ENCODE data around the gene REC114.
A peak's percentile ranks its signal among the peaks of the same experiment; 100 is the strongest.

The REC114 gene

DNA sequence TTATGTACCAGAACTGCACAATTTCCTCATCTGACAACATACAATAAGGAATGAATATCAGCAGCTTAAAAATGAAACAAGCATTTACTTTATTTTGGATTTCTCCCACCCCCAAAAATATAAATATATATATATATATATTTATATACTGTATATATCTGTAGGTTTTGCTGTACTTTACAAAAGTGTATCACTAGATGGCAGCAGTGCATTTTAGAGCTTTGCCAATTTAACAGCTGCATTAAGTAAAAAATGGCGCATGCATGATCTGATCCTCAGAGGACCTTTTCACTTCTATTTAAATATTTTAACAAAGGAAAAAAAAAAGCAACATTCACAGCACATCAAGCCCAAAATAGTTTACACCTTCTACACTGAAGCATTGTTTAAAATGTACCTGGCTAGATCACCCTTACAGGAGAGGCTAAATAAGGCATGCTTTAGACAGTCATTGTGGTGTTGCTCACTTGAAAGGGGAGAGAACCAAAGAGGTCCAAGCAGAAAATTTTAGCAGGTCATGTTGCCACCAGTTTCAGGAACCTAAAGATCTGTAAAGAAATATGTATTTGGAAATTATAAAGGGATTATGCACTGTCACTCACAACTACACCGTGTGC lies 117.6 kb downstream of the REC114 start:
- no peak for TF ChIP-seq SIN3A (IDR thresholded peaks at IDR 0.05; ENCODE audit: borderline replicate concordance, insufficient read depth, low read length)

DNA sequence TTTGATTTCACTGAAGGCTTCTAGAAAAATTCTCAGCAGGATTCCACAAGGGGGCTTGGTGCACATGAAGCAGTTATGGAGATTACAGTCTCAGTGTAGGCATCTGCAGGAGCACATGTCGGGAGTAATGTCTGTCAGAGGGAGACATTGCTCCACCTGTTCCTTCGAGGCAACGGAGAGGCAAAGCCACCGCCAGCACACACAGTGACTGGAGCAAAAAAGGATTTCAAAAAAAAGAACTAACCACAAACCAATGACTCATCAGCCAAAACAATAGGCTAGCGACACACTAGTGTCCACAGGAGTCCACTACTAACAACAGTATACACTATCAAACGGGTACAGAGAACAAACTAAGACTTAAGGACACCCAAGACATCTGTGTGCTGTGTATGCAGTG lies 121.3 kb downstream of the REC114 start:
- TF ChIP-seq TAF1 (IDR thresholded peaks at IDR 0.05; ENCODE audit: borderline replicate concordance, insufficient read depth, low read length), result no peak
- TF ChIP-seq, protein P1, sequence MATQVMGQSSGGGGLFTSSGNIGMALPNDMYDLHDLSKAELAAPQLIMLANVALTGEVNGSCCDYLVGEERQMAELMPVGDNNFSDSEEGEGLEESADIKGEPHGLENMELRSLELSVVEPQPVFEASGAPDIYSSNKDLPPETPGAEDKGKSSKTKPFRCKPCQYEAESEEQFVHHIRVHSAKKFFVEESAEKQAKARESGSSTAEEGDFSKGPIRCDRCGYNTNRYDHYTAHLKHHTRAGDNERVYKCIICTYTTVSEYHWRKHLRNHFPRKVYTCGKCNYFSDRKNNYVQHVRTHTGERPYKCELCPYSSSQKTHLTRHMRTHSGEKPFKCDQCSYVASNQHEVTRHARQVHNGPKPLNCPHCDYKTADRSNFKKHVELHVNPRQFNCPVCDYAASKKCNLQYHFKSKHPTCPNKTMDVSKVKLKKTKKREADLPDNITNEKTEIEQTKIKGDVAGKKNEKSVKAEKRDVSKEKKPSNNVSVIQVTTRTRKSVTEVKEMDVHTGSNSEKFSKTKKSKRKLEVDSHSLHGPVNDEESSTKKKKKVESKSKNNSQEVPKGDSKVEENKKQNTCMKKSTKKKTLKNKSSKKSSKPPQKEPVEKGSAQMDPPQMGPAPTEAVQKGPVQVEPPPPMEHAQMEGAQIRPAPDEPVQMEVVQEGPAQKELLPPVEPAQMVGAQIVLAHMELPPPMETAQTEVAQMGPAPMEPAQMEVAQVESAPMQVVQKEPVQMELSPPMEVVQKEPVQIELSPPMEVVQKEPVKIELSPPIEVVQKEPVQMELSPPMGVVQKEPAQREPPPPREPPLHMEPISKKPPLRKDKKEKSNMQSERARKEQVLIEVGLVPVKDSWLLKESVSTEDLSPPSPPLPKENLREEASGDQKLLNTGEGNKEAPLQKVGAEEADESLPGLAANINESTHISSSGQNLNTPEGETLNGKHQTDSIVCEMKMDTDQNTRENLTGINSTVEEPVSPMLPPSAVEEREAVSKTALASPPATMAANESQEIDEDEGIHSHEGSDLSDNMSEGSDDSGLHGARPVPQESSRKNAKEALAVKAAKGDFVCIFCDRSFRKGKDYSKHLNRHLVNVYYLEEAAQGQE (IDR thresholded peaks at IDR 0.05; ENCODE audit: insufficient read depth in 1 of 2, low read depth in 2 of 2, low read length in 2 of 2), result no peak
- peak; percentile 76; the same call in 1 of the 2 replicates for TF ChIP-seq SIN3A (IDR thresholded peaks at IDR 0.05; ENCODE audit: borderline replicate concordance, insufficient read depth, low read length)
- no peak for TF ChIP-seq POLR2AphosphoS5 (IDR thresholded peaks at IDR 0.05; ENCODE audit: low read depth, low read length)
- no peak for TF ChIP-seq FOXP2 (optimal IDR thresholded peaks at IDR 0.05; ENCODE audit: borderline replicate concordance, extremely low read depth, extremely low read length, insufficient read depth)

DNA sequence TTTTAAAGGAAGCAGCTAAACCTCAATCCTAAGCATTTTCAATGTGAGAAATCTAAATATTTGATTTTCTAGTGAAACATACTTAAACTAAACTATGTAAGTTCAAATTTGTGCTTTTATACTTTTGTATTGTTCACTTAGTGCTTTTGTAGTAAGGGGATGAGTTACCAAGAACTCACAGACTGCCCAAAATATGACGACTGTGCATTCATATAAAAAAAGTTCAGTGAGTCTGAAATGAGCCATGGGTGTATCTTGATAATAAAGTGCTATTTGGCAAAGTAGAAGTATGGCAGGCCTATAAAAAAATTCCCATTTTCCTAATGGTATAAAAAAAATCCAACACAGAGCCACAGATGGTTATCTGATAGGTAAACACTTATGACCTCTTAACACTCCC lies 124.1 kb downstream of the REC114 start:
- TF ChIP-seq FOXP2 (optimal IDR thresholded peaks at IDR 0.05; ENCODE audit: borderline replicate concordance, extremely low read depth, extremely low read length, insufficient read depth), result no peak
- no peak for TF ChIP-seq SIN3A (IDR thresholded peaks at IDR 0.05; ENCODE audit: borderline replicate concordance, insufficient read depth, low read length)
- TF ChIP-seq TAF1 (IDR thresholded peaks at IDR 0.05; ENCODE audit: borderline replicate concordance, insufficient read depth, low read length), result no peak
- TF ChIP-seq POLR2AphosphoS5 (IDR thresholded peaks at IDR 0.05; ENCODE audit: low read depth, low read length), result no peak
- TF ChIP-seq, protein P1 (IDR thresholded peaks at IDR 0.05; ENCODE audit: insufficient read depth in 1 of 2, low read depth in 2 of 2, low read length in 2 of 2), result no peak

DNA sequence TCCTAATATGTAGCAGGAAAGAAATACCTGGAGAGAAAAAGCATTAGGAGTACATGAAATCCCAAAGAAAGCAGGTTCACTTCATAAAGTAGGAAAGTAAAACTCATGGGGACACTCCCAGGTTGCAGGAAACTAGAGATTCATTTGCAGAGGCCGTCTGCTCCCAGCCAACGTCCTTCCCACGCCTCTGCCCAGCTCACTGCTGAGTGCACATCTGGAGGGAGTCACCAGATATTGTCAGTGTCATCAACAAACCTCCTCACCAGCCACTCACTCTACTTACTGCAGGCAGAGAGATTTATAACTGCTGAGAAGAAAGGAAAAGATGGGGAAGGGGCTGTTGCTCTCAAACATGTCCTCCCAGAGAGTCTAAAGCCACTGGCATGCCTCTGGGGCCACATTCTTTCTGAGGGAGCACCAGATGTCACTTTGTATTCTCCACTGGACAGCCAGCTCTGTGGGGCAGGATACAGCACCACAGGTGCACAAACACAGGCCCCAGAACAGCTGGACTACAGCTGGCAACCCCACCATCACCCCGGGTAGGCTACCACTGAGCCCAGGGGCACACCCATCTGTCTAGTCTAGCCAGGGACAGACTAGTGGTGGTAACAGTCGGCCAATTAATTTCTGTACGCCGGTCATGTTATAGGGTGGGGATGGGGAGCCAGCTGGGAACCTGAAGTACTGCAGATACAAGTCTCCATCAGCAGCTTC lies 125.8 kb downstream of the REC114 start:
- TF ChIP-seq TAF1 (IDR thresholded peaks at IDR 0.05; ENCODE audit: borderline replicate concordance, insufficient read depth, low read length), result no peak
- no peak for TF ChIP-seq POLR2AphosphoS5 (IDR thresholded peaks at IDR 0.05; ENCODE audit: low read depth, low read length)
- no peak for TF ChIP-seq SIN3A (IDR thresholded peaks at IDR 0.05; ENCODE audit: borderline replicate concordance, insufficient read depth, low read length)
- TF ChIP-seq FOXP2 (optimal IDR thresholded peaks at IDR 0.05; ENCODE audit: borderline replicate concordance, extremely low read depth, extremely low read length, insufficient read depth), result no peak
- TF ChIP-seq, protein P1 (IDR thresholded peaks at IDR 0.05; ENCODE audit: insufficient read depth in 1 of 2, low read depth in 2 of 2, low read length in 2 of 2), result no peak

DNA sequence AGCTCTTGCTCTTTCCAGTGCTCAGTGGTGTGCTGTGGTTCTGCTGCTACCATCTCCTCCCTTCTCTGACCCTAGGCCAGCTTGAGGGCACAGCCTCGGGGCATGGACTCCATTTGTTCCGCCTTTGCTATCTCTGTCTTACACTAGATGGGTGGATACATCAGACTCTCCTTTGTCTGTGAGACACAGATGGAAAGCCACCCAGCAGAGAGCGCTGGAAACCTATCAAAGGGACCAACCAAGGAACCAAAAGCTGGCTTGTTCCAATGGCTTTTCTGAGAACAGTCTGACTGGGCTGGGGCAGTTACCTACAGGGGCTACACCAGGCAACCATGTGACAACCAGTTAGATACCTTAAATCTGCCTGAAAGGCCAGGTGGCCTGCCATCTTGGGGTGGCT lies 126.4 kb downstream of the REC114 start:
- TF ChIP-seq POLR2AphosphoS5 (IDR thresholded peaks at IDR 0.05; ENCODE audit: low read depth, low read length) (no peak), TAF1 (IDR thresholded peaks at IDR 0.05; ENCODE audit: borderline replicate concordance, insufficient read depth, low read length) (no peak), SIN3A (IDR thresholded peaks at IDR 0.05; ENCODE audit: borderline replicate concordance, insufficient read depth, low read length) (no peak), FOXP2 (optimal IDR thresholded peaks at IDR 0.05; ENCODE audit: borderline replicate concordance, extremely low read depth, extremely low read length, insufficient read depth) (no peak)
- TF ChIP-seq, protein P1 (IDR thresholded peaks at IDR 0.05; ENCODE audit: insufficient read depth in 1 of 2, low read depth in 2 of 2, low read length in 2 of 2), result no peak

Measured in PFSK-1 (cell line).